NCI-H748 treated with DMSO at 0.1 percent for 48 hours (cell line): ENCODE measurements around the gene SULT2B1.
"Not testable (repeated sequence)": the region's sequence is repeated elsewhere in the genome, so short reads cannot be mapped to it uniquely, and the experiment has no call there.

Experiments
- DNase-seq: peaks from one replicate; lab custom pipeline; 2025; lab: John Stamatoyannopoulos, UW

The SULT2B1 gene

GRCh38 chr19:48529156-48529555 is 22.8 kb upstream of the SULT2B1 start:
- DNase-seq: no peak

GRCh38 chr19:48530066-48530720 is 21.8 kb upstream of the SULT2B1 start:
- no peak for DNase-seq

GRCh38 chr19:48530770-48531169 is 21.2 kb upstream of the SULT2B1 start:
- no peak for DNase-seq

- DNase-seq: no peak
Observed at GRCh38 chr19:48533770-48534169, 18.2 kb upstream of the SULT2B1 start.

- DNase-seq: no peak
Observed at GRCh38 chr19:48537541-48537940, 14.4 kb upstream of the SULT2B1 start.

GRCh38 chr19:48538057-48538456 is 13.9 kb upstream of the SULT2B1 start:
- DNase-seq: not testable (repeated sequence)

GRCh38 chr19:48539503-48540096 is 12.4 kb upstream of the SULT2B1 start:
- peak; percentile 99 for DNase-seq

- peak; percentile 49 for DNase-seq
Observed at GRCh38 chr19:48540110-48540509, 11.9 kb upstream of the SULT2B1 start.

- no peak for DNase-seq
Observed at GRCh38 chr19:48541813-48542212, 10.2 kb upstream of the SULT2B1 start.

- DNase-seq: no peak
Observed at GRCh38 chr19:48543121-48543710, 8.8 kb upstream of the SULT2B1 start.

- DNase-seq: no peak
Observed at GRCh38 chr19:48544856-48545750, 6.9 kb upstream of the SULT2B1 start.

GRCh38 chr19:48547722-48548121 is 4.2 kb upstream of the SULT2B1 start:
- DNase-seq: no peak

GRCh38 chr19:48548253-48548911 is 3.6 kb upstream of the SULT2B1 start:
- no peak for DNase-seq

- no peak for DNase-seq
Observed at GRCh38 chr19:48549380-48549779, 2.6 kb upstream of the SULT2B1 start.

GRCh38 chr19:48552406-48553322 is 692 bp downstream of the SULT2B1 start:
- DNase-seq: no peak

GRCh38 chr19:48553676-48554384 is 1.9 kb downstream of the SULT2B1 start:
- DNase-seq: no peak

- no peak for DNase-seq
Observed at GRCh38 chr19:48554385-48555091, 2.6 kb downstream of the SULT2B1 start.

- no peak for DNase-seq
Observed at GRCh38 chr19:48556163-48556562, 4.2 kb downstream of the SULT2B1 start.

- no peak for DNase-seq
Observed at GRCh38 chr19:48556825-48557224, 4.9 kb downstream of the SULT2B1 start.
